NCI-H460 (cell line): ENCODE data around the gene OGFR. TPM values are rescaled to one million over a fixed set of nuclear protein-coding genes. Genes with fewer than 3 reads are reported as not detected.

Experiments used
- DNase-seq: peaks from one replicate; pipeline ENCODE4 v3.0.0-alpha.2; 2016; ENCODE audit warnings: low read depth; ENCODE audit errors: extremely low read depth
- total RNA-seq: library from RNA; depleted of rRNA; stranded (reverse); fragments of >200 nt; shearing (Covaris generic); gene quantifications from 2 replicates; pipeline ENCODE4 v1.2.3, GENCODE V29; 2014

The OGFR gene
- total RNA-seq, 1 experiment from 2014 or later: 32.6 TPM

DNA sequence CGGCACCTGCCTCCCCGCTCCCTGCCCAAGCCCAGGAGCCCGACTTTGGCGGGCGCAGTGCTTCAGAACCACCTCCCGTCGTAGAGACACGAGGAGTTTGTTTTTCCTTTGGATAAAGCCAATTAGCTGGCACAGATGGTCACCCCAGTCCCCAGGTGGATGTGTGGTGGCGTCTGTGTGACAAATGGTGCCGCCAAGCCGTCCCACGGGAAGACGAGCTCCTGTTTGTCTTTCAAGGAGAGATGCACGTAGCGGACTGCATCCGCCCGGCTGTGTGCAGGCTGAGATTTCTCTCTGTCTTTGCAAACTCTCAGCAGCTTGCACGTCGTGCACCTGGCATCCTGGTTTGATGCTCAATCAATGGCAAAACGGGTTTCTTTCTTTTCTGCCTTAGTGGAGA lies 24.4 kb upstream of the OGFR start:
- DNase-seq: no peak

DNA sequence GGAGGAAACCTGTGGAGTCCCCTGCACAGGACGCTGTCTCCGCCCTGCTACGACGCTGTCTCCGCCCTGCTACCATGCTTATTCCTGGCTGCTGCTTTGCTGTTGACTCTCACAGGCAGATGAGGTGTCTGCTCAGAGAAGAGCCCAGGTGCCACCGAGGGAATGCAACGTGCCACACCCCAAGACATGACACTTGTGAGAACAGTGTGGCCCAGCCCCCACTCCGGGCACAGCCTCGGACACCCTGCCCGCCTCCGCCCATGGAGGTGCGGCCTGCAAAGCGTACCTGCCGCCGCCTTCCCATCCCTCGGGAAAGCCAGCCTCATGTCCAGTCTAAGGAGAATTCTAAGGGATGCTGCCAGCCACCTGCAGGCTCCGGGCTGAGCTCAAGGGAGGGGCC lies 23.9 kb upstream of the OGFR start:
- DNase-seq: no peak

DNA sequence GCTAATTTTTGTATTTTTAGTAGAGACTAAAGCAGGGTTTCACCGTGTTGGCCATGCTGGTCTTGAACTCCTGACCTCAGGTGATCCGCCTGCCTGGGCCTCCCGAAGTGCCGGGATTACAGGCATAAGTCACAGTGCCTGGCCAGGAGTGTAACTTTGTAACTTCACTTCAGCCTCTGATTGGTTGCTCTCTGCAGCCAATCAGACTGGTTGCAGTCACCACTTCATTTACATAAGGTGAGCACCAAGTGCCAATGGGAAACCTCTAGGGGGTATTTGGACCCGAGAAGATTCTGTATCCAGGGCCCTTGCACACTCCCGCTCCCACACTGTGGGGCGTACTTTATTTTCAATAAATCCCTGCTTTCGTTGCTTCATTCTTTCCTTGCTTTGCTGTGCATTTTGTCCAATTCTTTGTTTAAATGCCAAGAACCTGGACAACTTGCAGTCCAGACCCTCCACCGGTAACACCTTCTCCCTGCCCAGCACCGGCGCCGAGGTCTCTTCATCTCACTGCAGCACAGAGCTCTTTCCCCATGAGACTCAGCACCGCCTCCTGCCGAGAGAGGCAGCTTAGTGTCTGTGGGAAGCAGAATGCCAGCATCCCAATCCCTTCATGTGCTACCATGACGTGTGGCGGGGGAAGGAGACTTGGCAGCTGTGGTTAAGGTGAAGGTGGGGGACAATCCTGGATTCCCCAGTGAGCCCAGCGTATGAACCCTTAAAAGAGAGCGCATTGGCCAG lies 22.3 kb upstream of the OGFR start:
- DNase-seq: no peak

DNA sequence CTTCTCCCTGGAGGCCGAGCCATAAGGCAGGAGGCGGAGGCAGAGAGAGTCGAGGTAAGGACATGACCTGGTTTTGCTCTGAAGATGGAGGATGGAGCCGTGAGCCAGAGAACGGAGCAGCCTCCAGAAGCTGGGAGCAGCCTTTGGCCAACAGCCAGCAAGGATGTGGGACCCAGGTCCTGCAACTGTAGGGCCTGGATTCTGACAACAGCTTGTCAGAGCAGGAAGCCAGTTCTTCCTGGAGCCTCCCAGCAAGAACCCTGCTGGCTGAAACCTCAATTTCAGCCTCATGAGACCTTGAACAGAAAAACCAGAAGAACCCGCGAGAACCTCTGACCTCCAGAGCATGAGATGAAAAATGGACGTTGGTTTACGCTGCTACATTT lies 21.7 kb upstream of the OGFR start:
- DNase-seq: no peak

DNA sequence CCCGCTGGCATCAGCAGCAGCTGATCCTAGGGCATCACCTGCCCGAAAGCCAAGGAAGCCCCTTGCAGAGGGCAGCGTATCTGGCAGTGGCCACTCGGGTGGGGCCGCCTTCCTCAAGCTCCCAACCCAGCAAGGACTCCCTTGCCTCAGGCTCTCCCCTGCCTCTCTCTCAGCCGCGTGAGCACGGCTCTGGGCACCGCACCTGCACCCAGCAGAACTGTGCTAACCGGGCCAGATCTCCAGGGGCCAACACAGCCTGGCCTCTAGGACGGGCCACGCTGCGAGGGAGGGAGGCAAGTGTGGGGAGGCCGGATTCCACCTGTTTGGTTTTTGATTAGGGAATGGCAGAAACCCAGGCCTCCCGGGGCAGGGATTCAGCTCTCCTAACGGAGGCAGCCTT lies 20.1 kb upstream of the OGFR start:
- no peak for DNase-seq

DNA sequence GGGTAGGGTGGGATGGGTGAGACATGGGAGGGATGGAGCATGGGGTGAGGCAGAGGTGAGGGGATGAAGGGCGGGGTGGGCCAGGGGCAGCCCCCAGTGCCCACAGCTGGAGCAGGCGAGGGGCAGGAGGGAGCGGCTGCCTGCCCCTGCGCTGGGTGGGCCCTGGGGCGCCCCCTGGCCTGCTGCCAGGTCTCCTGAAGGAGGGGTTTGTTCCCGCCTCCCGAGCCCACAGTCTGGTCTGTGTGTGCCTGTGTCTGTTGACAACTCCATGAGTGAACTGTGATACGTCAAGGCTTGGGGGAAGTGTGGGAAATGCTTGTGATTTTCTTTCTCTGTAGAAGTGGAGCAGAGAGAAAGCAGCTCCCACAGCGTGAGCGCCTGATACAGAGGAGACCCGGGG lies 19.2 kb upstream of the OGFR start:
- no peak for DNase-seq

DNA sequence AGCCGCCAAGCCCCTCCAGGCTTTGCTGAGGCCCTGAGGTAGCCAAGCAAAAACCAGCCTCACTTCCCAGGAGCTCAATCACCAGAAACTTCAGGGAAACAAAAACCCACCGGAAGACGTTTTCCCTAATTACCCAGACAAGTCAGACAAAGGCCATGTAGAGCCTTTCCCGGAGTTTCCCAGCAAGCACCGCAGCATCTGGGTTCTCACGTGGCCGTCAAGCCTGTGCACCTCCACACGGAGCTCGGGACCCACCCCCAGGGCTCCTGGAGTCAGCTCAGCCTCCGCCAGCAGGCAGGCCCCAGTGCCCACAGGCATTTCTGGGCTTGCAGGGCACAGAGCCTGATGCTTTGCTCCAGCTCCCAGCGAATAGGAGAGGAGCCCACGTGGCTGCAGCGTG lies 18.5 kb upstream of the OGFR start:
- no peak for DNase-seq

DNA sequence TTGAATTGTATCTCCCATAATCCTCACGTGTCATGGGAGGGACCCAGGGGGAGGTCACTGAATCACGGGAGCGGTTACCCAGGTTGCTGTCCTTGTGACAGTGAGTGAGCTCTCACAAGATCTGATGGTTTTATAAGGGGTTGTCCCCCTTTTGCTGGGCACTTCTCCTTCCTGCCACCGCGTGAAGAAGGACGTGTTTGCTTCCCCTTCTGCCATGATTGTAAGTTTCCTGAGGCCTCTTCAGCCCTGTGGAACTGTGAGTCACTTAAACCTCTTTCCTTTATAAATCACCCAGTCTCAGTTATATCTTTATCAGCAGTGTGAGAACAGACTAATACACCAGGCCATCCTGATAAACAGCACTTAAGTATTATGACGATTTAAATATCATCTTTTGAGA lies 17.3 kb upstream of the OGFR start:
- DNase-seq: no peak

DNA sequence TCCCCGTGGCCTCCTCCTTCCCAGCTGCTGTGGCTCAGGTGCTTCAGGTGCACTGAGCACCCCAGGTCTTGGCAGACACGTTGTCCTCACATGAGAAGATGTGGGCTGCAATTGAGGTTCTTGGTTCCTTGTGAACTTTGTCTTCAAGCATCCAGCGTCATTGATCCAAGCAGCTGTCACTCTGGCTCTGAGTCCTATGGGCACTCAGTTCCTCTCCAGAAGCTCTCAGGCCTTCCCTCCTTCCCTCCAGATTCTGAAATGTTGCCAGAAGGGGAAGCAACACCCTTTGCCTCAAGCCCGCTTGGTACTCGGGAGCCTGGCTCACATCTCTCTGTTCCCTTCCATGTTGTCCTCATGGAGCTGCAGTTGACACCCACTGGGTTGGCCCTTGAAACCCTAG lies 16.8 kb upstream of the OGFR start:
- DNase-seq: no peak

DNA sequence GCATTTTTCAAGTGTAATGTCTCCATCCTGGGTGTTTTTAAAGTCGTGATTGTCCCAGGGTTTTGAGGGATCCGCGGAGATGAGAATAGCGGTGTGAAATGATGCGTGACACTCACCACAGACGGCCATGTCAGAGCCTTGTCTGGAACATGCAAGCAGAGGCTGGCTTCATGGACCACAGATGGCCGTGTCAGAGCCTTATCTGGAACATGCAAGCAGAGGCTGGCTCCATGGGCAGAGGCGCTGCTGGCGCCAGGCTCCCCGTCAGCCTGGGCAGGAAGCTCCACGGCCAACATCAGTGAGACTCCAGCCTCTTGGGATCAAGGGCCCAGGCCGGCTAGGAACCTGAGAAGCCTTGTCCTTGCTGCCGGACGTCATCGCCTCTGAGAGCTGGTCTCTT lies 16.0 kb upstream of the OGFR start:
- no peak for DNase-seq

DNA sequence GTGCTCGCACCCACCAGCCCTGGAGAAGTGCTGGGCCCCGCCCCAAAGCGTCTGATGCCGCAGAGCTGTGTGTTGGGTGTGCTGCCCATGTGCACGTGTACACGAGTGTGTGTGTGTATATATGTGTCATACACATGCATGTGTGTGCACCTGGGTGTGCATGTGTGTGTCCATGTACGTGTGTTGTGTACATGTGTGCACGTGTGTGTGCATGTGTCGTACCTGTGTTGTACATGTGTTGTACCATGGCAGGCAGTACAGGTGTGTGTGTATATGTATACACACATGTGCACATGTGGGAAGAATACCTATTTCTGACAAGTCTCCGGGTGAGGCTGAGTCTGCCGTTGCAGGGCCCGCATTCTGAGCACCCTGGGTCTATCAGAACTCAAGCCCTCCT lies 14.6 kb upstream of the OGFR start:
- DNase-seq: no peak

DNA sequence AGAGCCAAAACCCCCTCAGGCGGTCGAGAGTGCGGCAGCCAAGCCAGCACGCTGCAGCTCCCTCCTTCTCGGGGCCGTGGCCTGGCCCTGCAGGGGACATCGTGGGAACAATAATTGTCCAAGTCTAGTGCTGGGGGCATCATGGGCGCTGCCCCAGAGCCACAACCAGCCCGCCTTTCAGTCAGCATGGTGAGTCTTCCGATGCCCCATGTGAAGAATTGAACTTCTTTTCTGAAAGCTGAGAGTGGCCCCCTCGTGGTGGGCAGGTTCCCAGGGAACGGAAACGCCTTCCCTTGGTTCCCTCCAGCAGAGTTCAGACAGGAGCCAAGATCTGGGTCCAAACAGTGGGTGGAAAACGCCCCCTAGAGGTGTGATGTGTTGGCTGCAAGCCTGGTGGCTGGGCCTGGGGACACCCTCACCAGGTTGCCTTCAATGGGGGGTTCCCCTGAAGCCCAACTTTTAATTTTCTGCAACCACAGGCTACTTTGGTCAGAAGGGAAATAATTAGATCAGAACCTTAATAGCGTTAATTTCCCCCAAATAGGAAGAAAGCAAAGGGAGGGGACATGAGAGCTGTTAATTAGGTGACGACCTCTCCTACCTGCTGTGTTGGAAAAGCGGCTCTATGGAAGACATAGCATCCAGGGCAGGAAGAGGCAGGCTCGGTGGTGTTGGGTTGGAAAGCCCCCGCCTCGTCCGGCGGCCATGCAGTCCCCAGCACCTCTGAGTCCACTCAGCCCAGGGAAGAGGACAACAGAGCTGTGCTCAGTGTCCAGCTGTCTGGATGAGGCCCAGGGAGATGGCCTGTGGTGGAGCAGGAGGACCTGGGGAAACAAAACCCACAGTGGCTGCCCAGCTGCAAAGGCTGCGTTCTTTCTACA lies 13.1 kb upstream of the OGFR start:
- DNase-seq: peak; percentile 93

DNA sequence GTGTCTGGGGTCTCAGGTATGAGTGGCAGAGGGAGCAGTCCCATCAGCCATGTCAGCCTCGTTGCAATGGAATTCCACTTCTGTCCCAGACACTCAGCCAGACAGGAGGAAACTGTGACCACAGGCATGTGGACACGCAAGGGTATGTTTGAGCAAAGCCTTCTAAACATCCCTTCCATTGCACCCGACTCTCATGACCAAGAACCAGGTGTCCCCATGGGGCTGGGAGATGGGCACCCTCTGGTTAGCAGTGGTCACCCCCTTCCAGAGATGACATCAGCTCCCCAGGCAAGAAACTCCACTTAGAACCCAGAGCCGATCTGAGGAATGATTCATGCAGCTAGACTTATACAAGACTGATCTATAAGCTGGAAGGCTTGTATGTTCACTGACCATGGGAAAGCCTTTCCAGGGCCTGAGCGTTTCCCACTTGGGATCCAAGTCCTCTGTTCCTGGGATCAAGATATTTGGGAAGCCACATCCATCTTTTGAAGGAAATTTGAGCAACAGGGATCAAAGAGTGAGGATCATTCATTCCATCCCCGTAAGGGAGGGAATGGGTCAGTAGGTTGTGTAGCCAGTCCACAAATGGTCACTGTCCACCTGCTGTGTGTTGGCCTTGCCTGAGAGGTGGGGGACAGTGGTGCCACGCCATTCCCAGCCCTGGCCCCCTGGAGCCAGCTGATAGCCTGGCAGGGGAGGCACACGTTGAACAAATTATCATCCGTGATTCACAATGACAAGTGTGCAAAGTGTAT lies 12.3 kb upstream of the OGFR start:
- DNase-seq: no peak

DNA sequence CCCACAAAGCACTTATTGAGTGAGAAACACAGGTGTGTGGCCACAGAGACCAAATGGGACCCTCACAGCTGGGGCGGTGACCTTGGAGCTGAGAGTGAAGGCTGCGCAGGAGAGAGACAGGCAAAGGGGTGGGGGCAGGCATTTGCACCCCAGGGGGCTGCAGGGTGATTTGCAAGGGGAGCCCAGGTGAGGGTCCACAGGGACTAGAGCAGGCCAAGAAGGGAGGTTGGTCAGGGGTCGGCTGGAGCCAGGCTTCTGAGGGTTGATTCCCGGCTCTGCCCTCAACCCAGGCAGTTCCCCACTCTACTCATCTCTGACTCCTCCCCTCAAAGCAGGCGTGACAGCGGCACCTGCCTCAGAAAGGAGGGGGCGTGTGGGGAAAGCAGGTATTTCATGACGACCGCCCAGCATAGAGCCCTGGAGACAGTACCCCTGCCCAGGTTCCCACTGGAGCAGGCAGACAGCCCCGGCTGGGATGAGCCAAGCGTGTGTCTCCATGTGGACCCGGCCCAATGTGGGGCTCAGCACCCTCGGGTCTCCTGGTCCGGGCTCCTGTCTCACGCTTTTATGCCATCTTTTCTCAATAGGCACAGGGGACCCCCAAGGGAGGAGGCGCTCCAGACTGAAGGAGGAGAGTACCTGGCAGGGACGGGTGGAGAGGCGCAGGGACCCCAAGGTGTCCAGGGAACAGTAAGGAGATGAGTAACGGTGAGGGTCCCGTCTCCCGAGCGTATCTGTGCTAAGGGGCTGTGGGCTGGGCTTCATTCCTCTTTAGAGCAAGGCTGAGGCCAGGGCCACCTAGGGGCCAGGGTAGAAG lies 11.5 kb upstream of the OGFR start:
- no peak for DNase-seq

DNA sequence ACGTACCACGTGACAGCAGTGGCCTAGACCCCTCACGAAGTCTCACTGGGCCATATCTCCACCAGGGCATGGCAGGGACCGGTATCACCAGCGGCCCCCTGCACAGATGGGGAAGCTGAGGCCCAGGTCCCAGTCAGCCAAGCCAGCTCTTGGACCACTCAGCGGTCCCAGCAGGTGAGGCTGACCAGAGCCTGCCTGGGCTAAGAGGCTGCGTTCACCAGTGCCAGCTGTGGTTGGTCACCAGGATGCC lies 11.0 kb upstream of the OGFR start:
- no peak for DNase-seq

DNA sequence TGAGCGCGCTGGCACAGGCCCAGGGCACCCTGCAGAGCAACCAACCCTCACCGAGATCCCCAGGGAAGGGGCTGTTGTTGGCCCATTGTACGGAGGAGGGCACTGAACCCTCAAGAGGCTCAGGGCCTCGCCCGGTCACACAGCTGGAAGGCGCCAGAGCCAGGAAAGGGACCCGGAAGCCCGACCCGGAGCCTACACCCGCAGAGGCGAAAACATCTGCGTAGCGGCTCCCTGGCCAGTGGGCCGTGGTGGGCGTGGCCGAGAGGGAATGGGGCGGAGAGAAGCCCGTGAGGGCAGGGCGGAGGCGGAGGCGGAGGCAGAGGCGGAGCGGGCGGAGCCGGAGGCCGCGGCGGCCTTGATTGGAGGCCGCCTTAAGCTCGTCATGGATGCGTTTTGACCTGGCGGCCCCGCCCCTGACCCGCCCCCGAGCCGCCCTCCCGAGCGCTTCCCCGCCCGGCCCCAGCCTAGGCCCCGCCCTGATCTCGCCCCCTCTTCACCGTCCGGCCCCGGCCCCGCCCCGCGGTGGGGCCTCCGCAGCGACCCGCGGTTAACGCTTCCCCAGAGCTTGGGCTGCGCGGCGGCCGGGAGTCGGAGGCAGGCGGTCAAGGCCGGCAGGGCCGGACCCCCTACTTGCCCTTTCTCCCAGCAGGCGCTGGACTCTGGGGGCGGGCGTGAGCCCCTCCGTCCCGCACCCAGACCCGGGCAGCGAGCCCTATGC lies 10.5 kb upstream of the OGFR start:
- DNase-seq: peak; percentile 95

DNA sequence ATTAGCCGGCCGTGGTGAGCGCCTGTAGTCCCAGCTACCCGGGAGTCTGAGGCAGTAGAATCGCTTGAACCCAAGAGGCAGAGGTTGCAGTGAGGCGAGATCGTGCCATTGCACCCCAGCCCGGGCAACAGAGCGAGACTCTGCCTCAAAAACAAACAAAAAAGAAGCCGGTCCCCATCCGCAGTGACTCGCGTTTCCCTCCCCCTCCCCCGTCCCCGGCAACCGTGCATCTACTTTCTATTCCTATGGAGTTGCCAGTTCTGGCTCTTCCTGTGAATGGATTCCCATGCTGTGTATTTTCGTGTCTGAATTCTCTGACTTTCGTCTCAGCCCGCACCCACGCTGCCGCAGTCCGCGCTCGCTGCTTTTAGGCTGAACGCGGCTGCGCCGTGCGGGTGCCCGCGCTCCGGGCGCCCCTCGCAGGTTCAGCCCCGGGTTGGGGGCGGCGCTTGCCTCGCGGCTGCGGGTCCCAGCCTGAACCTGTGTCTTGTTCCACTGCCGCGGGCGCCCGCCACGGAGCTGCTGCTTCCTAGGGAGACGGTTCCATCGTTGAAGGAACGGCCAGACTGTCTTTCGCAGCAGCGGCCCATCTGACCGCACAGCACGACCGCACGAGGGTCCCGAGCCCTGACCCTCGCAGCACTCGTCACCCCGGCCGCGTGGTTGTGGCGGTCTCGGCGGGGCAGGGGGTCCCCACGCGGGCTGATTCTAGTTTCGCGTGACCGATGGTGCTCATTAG lies 9.4 kb upstream of the OGFR start:
- no peak for DNase-seq

DNA sequence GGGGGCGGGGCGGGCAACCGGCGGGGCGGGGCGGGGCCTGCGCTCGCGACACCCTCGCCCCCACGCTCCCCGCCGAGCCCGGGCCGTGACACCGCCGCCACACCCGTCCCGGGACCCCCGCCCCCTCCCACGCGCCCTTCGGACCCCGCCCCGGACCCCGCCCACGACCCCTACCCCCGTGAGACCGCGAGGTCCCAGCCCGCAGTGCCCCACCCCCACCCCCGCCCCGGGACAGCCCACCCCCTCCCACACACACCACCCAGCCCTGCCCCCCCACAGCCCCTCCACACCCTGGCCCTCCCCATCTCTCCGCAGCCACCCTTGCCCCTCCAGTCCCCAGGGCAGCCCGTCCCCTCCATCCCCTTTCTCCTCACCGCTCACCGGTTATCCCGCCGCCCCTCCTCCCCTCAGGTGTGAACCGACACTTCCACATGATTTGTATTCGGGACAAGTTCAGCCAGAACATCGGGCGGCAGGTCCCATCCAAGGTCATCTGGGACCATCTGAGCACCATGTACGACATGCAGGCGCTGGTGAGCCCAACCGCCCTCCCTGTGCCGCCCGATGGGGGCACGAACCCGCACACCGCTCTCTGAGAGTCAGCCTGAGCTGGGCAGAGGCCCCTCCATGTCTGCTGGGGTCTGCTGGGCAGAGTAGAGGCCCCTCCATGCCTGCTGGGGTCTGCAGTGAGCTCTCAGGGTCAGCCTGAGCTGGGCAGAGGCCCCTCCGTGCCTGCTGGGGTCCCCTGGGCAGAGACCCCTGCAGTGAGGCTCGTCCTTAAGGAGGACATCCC lies 7.7 kb upstream of the OGFR start:
- DNase-seq: no peak
